Kidney glomerular epithelial cell (primary cell): Measurements from ENCODE around the gene TSPAN5.
"Not testable (repeated sequence)": the region's sequence is repeated elsewhere in the genome, so short reads cannot be mapped to it uniquely, and the experiment has no call there.

Experiments used
- DNase-seq: peaks from one replicate; lab custom pipeline; 2025; lab: John Stamatoyannopoulos, UW

Gene TSPAN5

GRCh38 chr4:98461121-98461865 is 197.1 kb downstream of the TSPAN5 start:
- not testable (repeated sequence) for DNase-seq

- DNase-seq, result not testable (repeated sequence)
Observed at GRCh38 chr4:98457422-98457821, 201.0 kb downstream of the TSPAN5 start.

GRCh38 chr4:98452091-98452490 is 206.3 kb downstream of the TSPAN5 start:
- DNase-seq, result no peak

- DNase-seq, result no peak
Observed at GRCh38 chr4:98448908-98449307, 209.5 kb downstream of the TSPAN5 start.

GRCh38 chr4:98447648-98448047 is 210.8 kb downstream of the TSPAN5 start:
- no peak for DNase-seq

- peak; percentile 14 for DNase-seq
Observed at GRCh38 chr4:98446499-98447375, 211.7 kb downstream of the TSPAN5 start.

GRCh38 chr4:98444371-98444770 is 214.0 kb downstream of the TSPAN5 start:
- DNase-seq, result no peak

- DNase-seq, result no peak
Observed at GRCh38 chr4:98434816-98435215, 223.6 kb downstream of the TSPAN5 start.

GRCh38 chr4:98433691-98434090 is 224.7 kb downstream of the TSPAN5 start:
- DNase-seq, result no peak

GRCh38 chr4:98430708-98431403 is 227.6 kb downstream of the TSPAN5 start:
- peak; percentile 96 for DNase-seq

- no peak for DNase-seq
Observed at GRCh38 chr4:98423009-98423408, 235.4 kb downstream of the TSPAN5 start.

GRCh38 chr4:98421111-98421510 is 237.3 kb downstream of the TSPAN5 start:
- peak; percentile 95 for DNase-seq
